Prostate gland (tissue), 2 donors: Measurements from ENCODE around the gene TTYH2. TPM values are rescaled to one million over a fixed set of nuclear protein-coding genes. Genes with fewer than 3 reads are reported as not detected.
A peak's percentile ranks its signal among the peaks of the same experiment; 100 is the strongest.

Source experiments
- DNase-seq: peaks from one replicate; pipeline ENCODE4 v3.0.0-alpha.2; 2019; ENCODE audit warnings: low spot score
- H3K27ac ChIP-seq, 2 donors: fragments of 200-600 bp; sonication (generic); 2 replicates each; pipeline ENCODE4 v1.5.1; 2017 to 2019
- H3K27me3 ChIP-seq: fragments of 200-600 bp; sonication (generic); replicated peaks from 2 replicates; pipeline ENCODE4 v1.5.1; 2019; ENCODE audit not compliant: insufficient read depth
- H3K36me3 ChIP-seq, 2 donors: fragments of 200-600 bp; sonication (generic); 1 replicate in 1 of 2; 2 replicates in 1 of 2; pipeline versions ENCODE4 v1.5.1 to v1.8.1; 2017 to 2019
- H3K4me1 ChIP-seq: fragments of 200-600 bp; sonication (generic); replicated peaks from 2 replicates; pipeline ENCODE4 v1.5.1; 2019
- H3K4me3 ChIP-seq, 2 donors: fragments of 200-600 bp; sonication (generic); 2 replicates each; pipeline ENCODE4 v1.5.1; 2017 to 2019
- H3K9me3 ChIP-seq: fragments of 200-600 bp; sonication (generic); 2 replicates; pipeline ENCODE4 v1.5.1; 2017
- POLR2A ChIP-seq: fragments of 450-650 bp; IDR thresholded peaks from one replicate; pipeline ENCODE4 v1.6.1; 2016; ENCODE audit warnings: antibody characterized with exemption, mild to moderate bottlenecking
- POLR2AphosphoS5 ChIP-seq: sonication (generic); formaldehyde crosslinking; IDR thresholded peaks from one replicate; pipeline ENCODE4 v1.6.1; 2017; ENCODE audit warnings: antibody characterized with exemption
- WGBS: methylation state at CpG from one replicate; pipeline ENCODE4 v1.1.5; 2018; 5-methylcytosine and 5-hydroxymethylcytosine counted together
- intact Hi-C: fragments of 100-400 bp; cut with DNase I; formaldehyde crosslinking; loops from one replicate; pipeline ENCODE4 v1.14.2; 2022
- total RNA-seq, 2 donors: library from RNA; depleted of rRNA; stranded (reverse); fragments of >200 nt; gene quantifications; one replicate each; pipeline ENCODE4 v1.1.0, GENCODE V29; 2016
- TF ChIP-seq, protein P1 (sequence below), 4 experiments: fragments of 200-600 bp in 2 of 4; fragments of 450-650 bp in 2 of 4; sonication (generic) in 2 of 4; IDR thresholded peaks; 1 replicate in 3 of 4; 2 replicates in 1 of 4; pipeline ENCODE4 v1.5.1; 2016 to 2019; ENCODE audit warnings: antibody characterized with exemption in 4 of 4, mild to moderate bottlenecking in 2 of 4, moderate library complexity in 2 of 4

The TTYH2 gene
- total RNA-seq, 2 donors from 2014 or later = 7.7 to 43.3 TPM

DNA sequence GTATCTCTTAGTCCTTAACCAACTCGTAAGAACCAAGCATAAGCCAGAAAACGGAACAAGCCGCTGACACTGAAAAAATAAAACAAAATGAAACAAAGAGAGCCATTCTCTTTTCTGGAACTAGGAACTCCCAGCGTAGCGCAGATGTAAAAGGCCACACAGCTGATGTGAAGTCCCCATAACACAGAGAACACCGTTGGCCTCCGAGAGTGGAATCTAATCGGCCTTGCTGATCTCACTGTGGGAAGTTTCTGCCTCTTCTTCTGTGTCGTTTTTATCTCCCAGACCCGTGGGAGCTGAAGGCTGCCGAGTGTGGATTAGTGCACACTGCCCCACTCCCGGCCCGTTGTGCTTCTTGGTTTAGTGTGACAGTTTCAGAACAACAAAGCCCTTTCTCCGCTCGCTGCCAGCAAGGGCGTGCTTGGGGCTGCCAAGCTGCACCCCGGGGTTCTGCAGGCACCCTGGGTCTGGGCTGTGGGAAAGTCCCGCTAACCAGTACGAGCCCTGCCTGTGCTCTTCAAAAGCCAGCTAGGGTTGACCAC lies 21.7 kb downstream of the TTYH2 start:
- TF ChIP-seq POLR2A (no peak), POLR2AphosphoS5 (no peak)
- TF ChIP-seq, protein P1, sequence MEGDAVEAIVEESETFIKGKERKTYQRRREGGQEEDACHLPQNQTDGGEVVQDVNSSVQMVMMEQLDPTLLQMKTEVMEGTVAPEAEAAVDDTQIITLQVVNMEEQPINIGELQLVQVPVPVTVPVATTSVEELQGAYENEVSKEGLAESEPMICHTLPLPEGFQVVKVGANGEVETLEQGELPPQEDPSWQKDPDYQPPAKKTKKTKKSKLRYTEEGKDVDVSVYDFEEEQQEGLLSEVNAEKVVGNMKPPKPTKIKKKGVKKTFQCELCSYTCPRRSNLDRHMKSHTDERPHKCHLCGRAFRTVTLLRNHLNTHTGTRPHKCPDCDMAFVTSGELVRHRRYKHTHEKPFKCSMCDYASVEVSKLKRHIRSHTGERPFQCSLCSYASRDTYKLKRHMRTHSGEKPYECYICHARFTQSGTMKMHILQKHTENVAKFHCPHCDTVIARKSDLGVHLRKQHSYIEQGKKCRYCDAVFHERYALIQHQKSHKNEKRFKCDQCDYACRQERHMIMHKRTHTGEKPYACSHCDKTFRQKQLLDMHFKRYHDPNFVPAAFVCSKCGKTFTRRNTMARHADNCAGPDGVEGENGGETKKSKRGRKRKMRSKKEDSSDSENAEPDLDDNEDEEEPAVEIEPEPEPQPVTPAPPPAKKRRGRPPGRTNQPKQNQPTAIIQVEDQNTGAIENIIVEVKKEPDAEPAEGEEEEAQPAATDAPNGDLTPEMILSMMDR (IDR thresholded peaks at IDR 0.05) = no peak
- no peaks in the 10 kb centered on the region for H3K9me3 ChIP-seq
- DNase-seq = no peak
- no peaks in the 10 kb centered on the region for H3K4me1 ChIP-seq
- H3K4me3 ChIP-seq = no peak overlapping the region
- H3K27me3 ChIP-seq = no peaks in the 10 kb centered on the region
- 30% methylated on average over 19 of the region's 19 CpGs for WGBS
- H3K27ac ChIP-seq = peak overlapping the region in 1 of 2 donors; percentile 18
- intact Hi-C loops = no loop called here
- no peaks in the 10 kb centered on the region for H3K36me3 ChIP-seq

DNA sequence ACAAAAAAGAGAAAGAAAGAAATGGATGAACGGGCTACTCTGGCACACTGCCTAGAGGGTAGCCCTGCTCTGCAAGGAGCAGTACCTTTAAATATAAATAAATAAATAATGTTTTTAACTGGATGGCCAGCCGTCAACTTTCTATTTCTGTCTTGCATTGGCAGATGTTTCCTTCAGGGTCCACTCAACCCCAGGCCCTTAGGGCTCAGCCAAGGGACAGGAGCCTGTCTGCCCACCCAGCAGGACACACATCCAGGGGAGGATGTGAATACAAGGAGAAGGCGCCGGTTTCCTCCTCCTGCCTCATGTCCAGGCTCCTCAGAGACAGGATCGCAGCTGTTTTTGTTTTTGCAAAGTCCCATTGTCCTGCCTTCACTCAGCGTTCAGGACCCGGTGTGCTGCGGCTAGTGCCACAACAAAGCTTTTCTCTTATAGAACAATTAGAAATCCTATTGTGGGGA lies 22.6 kb downstream of the TTYH2 start:
- no peak overlapping the region for H3K27ac ChIP-seq
- WGBS = 63% methylated on average over 8 of the region's 8 CpGs
- intact Hi-C loops = no loop called here

DNA sequence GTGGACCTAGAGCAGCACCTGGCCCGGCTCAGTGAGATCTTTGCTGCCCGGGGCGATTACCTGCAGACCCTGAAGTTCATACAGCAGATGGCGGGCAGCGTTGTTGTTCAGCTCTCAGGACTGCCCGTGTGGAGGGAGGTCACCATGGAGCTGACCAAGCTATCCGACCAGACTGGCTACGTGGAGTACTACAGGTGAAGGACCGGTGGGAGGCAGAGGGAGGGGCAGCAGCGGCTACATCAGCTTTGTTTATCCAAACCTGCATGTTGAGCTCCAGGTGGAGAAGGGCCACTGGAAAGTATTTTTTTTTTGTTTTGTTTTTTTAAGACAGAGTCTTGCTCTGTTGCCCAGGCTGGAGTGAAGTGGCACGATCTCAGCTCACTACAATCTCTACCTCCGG lies 23.9 kb downstream of the TTYH2 start:
- DNase-seq = no peak
- Histone ChIP-seq H3K4me1 (no peaks in the 10 kb centered on the region), H3K27ac (no peak overlapping the region), H3K36me3 (no peaks in the 10 kb centered on the region), H3K27me3 (no peaks in the 10 kb centered on the region), H3K9me3 (no peaks in the 10 kb centered on the region), H3K4me3 (no peak overlapping the region)
- 86% methylated on average over 12 of the region's 12 CpGs for WGBS
- TF ChIP-seq, protein P1 (IDR thresholded peaks at IDR 0.05) = no peak
- TF ChIP-seq POLR2A = no peak
- no peak for TF ChIP-seq POLR2AphosphoS5
- intact Hi-C loops = no loop called here

More for the DNA sequence above, 22.6 kb downstream of the TTYH2 start:
- TF ChIP-seq POLR2A = no peak
- TF ChIP-seq POLR2AphosphoS5 = no peak
- TF ChIP-seq, protein P1 (IDR thresholded peaks at IDR 0.05) = no peak
- DNase-seq = no peak
- Histone ChIP-seq H3K4me3 (no peak overlapping the region), H3K36me3 (no peaks in the 10 kb centered on the region), H3K27me3 (no peaks in the 10 kb centered on the region), H3K9me3 (no peaks in the 10 kb centered on the region), H3K4me1 (no peaks in the 10 kb centered on the region)

DNA sequence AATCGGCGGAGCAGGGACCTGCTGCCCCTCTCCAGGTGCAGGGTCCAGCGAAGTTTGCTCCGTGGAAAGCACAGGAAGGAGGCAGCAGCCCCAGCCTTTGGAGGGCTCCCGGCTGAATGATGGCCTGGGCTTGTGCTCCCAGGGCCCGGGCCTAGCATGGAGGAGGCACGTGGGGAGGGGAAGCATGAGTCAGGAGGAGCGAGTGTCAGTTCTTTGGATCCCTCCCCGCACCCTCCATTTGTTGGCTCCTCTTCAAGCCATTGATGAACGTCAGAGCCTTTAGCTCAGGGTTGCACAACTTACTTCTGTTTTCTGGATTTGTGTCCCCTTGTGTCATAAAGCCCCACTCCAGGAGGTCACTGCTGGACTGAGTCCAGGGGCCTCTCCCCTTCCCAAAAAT lies 25.8 kb downstream of the TTYH2 start:
- Histone ChIP-seq H3K9me3 (no peaks in the 10 kb centered on the region), H3K36me3 (no peaks in the 10 kb centered on the region), H3K4me3 (no peak overlapping the region), H3K4me1 (no peaks in the 10 kb centered on the region), H3K27me3 (no peaks in the 10 kb centered on the region), H3K27ac (no peak overlapping the region)
- intact Hi-C loops = no loop called here
- DNase-seq = no peak
- TF ChIP-seq POLR2AphosphoS5 (no peak), POLR2A (no peak)
- TF ChIP-seq, protein P1 (IDR thresholded peaks at IDR 0.05) = no peak
- WGBS = 50% methylated on average over 6 of the region's 10 CpGs

DNA sequence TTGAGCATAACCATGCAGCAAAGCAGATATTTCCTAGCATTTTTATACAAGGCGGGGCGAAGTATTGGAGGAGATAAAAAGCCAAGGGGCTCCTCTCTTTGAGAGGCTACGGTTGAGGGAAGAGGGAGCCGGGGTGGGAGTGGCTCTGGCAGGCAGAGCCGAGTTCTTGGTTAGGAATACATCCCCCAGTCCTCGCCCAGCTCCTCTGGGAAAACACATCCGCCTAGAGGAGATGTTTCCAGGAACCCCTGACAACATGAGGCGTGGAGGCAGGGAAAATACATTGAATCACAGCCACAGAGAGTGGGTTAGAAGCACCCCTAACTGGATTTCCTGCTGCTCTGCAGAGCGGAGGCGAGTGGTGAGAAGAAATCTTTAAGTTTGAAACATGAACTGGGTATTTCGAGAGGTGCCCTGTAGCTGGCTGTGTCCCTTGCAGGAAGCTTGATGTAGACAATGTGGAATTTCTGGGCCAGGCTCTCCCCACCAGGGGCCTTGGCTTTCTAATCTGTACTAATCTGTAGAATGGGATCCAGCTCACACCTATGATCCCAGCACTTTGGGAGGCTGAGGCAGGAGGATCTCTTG lies 27.3 kb downstream of the TTYH2 start:
- Histone ChIP-seq H3K4me3 (no peak overlapping the region), H3K36me3 (no peaks in the 10 kb centered on the region), H3K4me1 (no peaks in the 10 kb centered on the region), H3K27ac (no peak overlapping the region), H3K27me3 (no peaks in the 10 kb centered on the region), H3K9me3 (no peaks in the 10 kb centered on the region)
- intact Hi-C loops = no loop called here
- no peak for TF ChIP-seq POLR2A
- TF ChIP-seq POLR2AphosphoS5 = no peak
- TF ChIP-seq, protein P1 (IDR thresholded peaks at IDR 0.05) = no peak
- 59% methylated on average over 11 of the region's 11 CpGs for WGBS
- no peak for DNase-seq
